CD4-positive, alpha-beta T cell treated with Interleukin-4 for 1 hour (primary cell): ENCODE measurements around the gene CCNYL1.
"Not testable (repeated sequence)": the region's sequence is repeated elsewhere in the genome, so short reads cannot be mapped to it uniquely, and the experiment has no call there.

Experiments used
- DNase-seq, 2 donors: peaks; one replicate each; pipeline ENCODE4 v3.0.0-alpha.2; 2020 to 2022

Gene CCNYL1

GRCh38 chr2:207698301-207698700 is 13.1 kb upstream of the CCNYL1 start:
- no peak for DNase-seq

GRCh38 chr2:207704078-207704477 is 7.4 kb upstream of the CCNYL1 start:
- no peak for DNase-seq

GRCh38 chr2:207704671-207705070 is 6.8 kb upstream of the CCNYL1 start:
- DNase-seq, result no peak

GRCh38 chr2:207706936-207707860 is 4.2 kb upstream of the CCNYL1 start:
- DNase-seq, result no peak

- peak; percentile 42 to 44 for DNase-seq
These were observed 500 bp downstream of the CCNYL1 start for GRCh38 chr2:207711750-207712530.

- no peak for DNase-seq
These were observed 4.6 kb downstream of the CCNYL1 start for GRCh38 chr2:207716056-207716455.

GRCh38 chr2:207718521-207718920 is 7.1 kb downstream of the CCNYL1 start:
- no peak for DNase-seq

- no peak for DNase-seq
These were observed 7.6 kb downstream of the CCNYL1 start for GRCh38 chr2:207719008-207719407.

GRCh38 chr2:207719655-207720054 is 8.2 kb downstream of the CCNYL1 start:
- not testable (repeated sequence) for DNase-seq

- DNase-seq, result no peak
These were observed 9.2 kb downstream of the CCNYL1 start for GRCh38 chr2:207720517-207721187.

GRCh38 chr2:207722773-207723424 is 11.5 kb downstream of the CCNYL1 start:
- no peak for DNase-seq

GRCh38 chr2:207723425-207723787 is 12.0 kb downstream of the CCNYL1 start:
- DNase-seq, result not testable (repeated sequence)

- no peak for DNase-seq
These were observed 12.7 kb downstream of the CCNYL1 start for GRCh38 chr2:207724113-207724512.

- DNase-seq, result peak in 1 of 2 donors; percentile 28
These were observed 14.6 kb downstream of the CCNYL1 start for GRCh38 chr2:207725873-207726578.

GRCh38 chr2:207727261-207727660 is 15.8 kb downstream of the CCNYL1 start:
- DNase-seq, result no peak

- no peak for DNase-seq
These were observed 18.1 kb downstream of the CCNYL1 start for GRCh38 chr2:207729465-207729998.

GRCh38 chr2:207731138-207731537 is 19.7 kb downstream of the CCNYL1 start:
- DNase-seq, result no peak

- DNase-seq, result no peak
These were observed 22.3 kb downstream of the CCNYL1 start for GRCh38 chr2:207733597-207734240.

- no peak for DNase-seq
These were observed 22.8 kb downstream of the CCNYL1 start for GRCh38 chr2:207734264-207734635.

- DNase-seq, result no peak
These were observed 23.4 kb downstream of the CCNYL1 start for GRCh38 chr2:207734636-207735512.
